Stimulated activated CD8-positive, alpha-beta memory T cell treated with anti-CD3 and anti-CD28 coated beads, Interleukin-7, amount 100 ng/mL, for 24 hours (primary cell): ENCODE data around the gene KLHL30.

Experiments used
- DNase-seq: peaks from one replicate; pipeline ENCODE4 v3.0.0-alpha.2; 2020; ENCODE audit warnings: low read depth

Gene KLHL30

DNA sequence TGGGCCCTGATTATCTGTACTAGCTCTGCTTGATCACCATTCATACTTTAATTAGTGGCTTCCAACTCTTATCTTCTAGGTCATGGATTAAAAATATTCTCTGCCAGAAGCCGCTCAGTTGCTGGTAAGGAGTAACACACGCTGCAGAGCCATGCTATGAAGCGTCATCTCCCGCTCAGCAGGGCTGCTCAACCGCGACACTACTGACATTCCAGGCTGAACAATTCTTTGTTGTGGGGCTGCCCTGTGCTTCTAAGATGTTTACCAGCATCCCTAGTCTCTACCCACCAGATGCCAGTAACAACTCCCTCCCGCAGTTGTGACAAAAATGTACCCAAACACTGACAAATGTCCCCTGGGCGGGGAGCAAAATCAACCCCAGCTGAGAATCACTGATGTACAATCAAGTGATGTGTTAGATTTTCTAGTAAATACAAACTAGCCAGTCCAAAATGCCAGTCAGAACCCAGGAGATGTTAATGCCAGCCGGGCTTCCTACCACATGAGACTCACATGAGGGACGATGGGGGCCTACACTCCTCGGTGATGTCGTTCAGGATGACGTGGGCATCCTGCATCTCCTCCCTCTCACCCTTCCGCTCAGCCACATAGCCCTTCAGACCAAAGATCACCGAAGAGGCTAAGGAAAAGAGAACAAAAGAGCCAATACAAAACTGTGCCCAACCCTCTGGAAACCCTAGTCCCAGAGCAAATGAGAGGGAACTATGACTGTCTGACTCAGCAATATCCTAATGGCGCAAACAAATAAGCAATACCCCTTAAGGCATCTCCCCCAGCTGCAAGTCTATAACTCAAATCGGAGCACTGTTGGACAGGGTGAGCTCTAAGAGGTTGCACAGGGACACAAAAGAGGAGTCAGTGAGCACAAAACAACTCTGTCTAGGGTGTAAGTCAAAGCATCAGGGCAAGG lies 49.4 kb downstream of the KLHL30 start:
- DNase-seq = no peak

DNA sequence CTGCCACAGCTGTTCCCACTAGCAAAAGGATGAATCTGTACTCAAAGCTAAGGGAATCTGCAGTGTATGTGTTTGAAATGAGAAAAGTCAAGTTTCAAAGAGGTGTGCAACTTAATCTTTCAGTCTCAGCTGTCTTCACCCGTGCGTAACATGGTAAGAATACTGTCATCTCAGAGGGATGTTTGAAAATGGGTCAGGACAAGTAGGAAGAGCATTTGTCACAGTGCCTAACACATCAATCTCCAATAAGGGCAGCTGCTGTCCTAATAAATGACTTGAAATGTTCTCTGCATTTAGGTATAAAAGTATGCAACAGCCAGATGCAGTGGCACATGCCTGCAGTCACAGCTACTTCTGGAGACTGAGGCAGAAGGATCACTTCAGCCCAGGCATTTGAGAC lies 52.0 kb downstream of the KLHL30 start:
- DNase-seq = no peak
